Stimulated activated naive CD4-positive, alpha-beta T cell (primary cell): ENCODE results near the gene SPINK4.

Source experiments
- DNase-seq, 6 experiments: peaks; one replicate each; lab custom pipeline; 2025; lab: John Stamatoyannopoulos, UW

SPINK4 gene

GRCh38 chr9:33229359-33230114, 10.4 kb upstream of the SPINK4 start:
- no peak for DNase-seq

DNA sequence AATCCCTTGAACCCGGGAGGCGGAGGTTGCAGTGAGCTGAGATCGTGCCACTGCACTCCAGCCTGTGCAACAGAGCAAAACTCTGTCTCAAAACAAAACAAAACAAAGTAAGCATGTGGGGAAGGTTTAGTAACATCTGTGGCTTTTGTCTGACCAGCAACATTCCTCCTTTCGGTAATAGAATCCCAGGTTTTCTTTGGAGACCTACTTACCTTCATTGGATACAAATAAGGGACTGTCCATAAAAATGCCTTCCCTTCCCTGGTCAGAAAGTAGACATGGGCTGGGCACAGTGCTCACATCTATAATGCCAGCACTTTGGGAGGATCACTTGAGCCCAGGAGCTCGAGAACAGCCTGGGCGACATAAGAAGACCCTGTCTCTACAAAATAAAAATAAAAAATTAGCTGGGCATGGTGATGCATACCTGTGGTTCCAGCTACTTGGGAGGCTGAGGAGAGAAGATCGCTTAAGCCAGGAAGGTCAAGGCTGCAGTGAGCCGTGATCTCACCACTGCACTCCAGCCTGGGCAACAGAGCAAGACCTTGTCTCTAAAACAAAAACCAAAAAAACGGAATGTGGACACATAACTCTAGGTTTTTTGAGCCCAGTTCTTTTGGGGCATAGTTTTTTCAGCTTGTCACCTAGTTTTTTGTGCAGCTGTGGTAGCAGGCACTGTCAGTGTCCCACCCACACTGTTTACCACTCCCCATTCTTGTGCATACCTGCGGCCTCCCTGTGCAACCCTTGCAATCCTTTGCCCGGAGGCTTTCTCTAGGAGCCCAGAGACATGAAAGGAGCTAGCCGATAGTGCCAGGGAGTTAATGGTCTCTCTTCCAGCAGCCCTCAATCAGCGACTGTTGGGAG, 9.0 kb upstream of the SPINK4 start:
- no peak for DNase-seq

- DNase-seq: no peak
Measured at GRCh38 chr9:33231623-33231942, 8.4 kb upstream of the SPINK4 start.

DNA sequence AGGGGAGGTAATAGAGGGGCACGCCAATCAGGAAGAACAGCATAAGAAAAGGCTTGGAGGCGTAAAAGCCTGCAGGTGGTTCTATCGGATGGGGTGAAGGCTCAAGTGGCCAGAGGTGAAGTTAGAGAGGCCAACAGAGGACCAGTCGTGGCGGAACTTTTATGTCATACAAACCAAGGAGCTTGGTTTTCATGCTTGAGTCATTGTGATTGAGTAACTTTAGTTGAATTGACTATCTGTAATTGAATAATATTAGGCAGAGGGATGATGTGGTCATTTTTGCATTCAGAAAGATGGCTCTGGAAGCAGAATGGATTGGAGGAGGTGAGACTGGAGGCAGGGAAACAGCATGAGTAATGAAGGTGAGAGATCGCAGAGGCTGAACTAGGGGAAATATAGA, 7.2 kb upstream of the SPINK4 start:
- DNase-seq: no peak

- no peak for DNase-seq
Measured at GRCh38 chr9:33233626-33234342, 6.2 kb upstream of the SPINK4 start.

- no peak for DNase-seq
Measured at GRCh38 chr9:33234511-33235467, 5.2 kb upstream of the SPINK4 start.

GRCh38 chr9:33236571-33236970, 3.4 kb upstream of the SPINK4 start:
- no peak for DNase-seq

DNA sequence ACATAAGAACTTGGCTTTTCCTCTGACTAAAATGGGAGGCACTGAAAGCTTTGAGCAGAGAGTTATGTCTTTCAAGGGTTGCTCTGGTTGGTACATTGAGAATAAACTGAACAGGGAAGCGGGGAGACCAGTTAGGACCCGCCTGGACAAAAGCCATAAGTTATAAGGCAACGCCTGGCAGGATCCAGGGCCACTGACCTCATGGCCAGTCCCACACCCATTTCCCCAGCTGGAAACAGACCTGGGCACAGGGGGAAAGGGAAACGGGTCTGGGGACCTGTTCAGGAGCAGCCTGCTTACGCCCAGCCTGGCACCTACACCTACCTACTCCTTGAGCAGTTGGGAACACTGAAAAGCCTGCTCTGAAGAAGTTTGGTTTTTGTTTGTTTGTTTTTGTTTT, 1.3 kb downstream of the SPINK4 start:
- no peak for DNase-seq

- DNase-seq: no peak
Measured at GRCh38 chr9:33242609-33243134, 2.7 kb downstream of the SPINK4 start.

DNA sequence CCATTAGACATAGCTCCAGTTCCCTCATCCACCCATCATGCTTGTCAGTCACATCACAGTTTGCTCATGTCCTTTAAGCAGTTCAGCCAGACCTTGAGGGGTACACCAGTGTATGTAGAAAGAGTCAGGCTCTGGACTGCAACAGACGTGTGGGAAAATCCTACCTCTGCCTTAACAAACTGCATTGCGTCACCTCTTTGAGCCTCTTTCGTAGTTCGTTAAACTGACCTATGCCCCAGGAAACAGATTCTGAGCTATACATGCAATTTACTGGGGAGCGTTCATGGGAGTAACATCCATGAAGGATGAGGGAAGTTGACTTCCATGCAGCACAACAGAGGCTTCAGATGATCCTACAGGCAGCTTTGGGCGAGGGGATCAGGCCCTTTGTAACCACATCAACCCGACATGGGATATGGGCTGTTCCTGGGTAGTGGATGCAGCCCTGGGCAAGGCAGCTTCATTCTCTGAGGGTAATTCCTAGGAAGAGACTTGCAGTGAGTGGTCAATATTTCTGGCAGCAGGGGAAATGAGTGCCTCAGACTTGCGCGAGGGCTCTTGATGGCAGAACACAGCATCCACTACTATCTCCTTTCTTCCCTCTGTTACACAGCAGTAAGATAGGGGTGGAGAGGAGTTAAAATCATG, 4.3 kb downstream of the SPINK4 start:
- DNase-seq: no peak

GRCh38 chr9:33245341-33245740, 5.4 kb downstream of the SPINK4 start:
- no peak for DNase-seq

GRCh38 chr9:33246269-33246860, 6.4 kb downstream of the SPINK4 start:
- no peak for DNase-seq

DNA sequence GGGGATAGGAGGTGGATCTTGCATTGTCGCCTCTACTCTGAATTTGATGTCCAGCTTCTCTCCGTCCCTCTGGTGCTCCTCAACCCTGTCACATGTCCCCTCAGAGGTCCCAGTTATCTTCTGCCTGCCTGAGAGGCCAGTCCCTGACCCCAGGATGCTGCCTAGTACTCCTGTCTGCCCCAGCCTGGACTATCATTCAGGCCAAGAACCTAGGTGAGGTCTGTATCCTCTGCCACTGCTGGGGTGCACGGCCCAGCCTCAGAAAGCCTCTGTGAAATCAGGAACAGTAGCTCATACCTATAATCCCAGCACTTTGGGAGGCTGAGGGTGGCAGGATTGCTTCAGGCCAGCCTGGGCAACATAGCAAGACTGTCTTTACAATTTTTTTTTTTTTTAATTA, 8.6 kb downstream of the SPINK4 start:
- DNase-seq: no peak

DNA sequence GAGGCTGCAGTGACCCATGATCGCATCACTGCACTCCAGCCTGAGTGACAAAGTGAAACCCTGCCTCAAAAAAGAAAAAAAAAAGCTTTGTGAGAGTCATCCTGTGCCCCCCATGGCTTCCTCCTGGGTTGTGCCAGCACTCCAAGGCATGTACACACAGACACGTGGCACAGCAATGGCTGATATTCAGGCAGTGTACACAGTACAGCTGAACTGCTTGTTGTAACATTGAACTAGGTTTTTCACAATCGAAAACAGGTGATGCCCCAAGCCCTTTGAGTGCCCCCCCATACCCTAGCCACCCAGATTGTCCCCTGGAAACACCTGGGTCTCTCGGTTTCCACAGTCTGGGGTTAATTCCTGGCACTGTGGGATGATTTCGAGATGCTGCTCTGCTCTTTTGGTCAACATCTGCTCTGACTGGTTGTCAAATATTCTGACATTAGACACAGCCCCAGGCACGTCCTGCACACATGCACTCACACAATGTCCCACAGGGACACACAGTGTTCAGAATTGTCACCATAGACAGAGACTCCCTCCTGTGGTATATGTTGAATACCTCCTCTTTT, 9.2 kb downstream of the SPINK4 start:
- DNase-seq: no peak

DNA sequence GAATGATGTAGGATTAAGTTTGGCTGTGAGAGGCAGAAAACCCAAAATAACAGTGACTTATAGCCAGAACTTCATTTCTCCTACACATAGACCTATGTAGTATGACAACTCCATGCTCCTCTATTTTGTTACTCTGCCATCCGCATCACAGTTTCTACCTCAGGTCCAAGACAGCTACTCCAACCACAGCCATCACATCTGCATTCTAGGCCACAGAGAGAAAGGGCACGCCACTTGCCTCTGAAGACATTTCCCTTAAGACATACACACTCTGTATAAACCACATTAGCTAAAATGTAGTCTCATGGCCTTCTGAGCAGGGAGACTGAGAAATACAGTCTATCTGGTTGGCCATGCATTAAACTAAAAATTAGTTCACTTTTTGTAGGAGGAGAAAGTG, 10.0 kb downstream of the SPINK4 start:
- no peak for DNase-seq

DNA sequence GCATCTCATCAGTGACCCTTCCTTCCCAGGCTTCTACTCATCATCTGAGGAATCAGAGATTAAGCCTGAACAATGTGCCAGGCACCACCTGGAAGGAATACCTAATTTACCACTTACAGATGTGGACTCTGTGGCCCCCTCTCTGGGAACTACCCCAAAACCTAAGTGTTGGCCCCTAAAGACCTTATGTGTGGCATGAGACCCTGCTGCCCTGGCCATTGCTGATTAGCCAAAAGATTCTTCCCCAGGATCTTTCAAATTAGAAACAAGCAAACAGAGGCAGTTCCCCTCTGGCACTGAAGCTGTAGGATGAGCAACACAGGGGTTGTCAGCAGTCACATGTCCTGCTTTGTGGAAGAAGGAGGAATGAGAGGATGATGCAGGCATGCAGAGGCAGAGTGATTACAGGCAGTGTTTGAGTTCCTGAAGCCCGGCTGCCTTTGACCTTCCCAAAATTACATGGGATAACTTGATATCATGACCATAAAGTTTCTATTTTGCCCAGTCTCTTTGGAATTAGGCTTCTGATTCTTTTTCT, 10.6 kb downstream of the SPINK4 start:
- no peak for DNase-seq

DNA sequence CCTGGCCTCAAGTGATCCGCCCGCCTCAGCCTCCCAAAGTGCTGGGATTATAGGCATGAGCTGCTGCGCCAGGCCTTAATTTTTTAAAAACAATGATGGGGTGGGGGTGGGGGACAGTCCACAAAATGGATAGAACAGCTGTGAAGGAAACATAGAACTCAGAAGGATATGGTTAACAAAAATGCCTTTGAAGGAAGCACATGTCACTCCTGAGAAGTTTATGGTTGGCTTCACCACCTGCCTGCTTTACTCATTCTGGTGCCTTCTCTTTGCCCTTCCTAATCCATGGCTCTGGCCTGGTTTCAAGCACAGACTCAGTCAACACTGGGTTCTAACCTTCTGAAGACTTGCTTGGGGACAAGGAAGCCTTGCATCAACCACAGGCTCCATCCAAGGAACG, 14.2 kb downstream of the SPINK4 start:
- no peak for DNase-seq

DNA sequence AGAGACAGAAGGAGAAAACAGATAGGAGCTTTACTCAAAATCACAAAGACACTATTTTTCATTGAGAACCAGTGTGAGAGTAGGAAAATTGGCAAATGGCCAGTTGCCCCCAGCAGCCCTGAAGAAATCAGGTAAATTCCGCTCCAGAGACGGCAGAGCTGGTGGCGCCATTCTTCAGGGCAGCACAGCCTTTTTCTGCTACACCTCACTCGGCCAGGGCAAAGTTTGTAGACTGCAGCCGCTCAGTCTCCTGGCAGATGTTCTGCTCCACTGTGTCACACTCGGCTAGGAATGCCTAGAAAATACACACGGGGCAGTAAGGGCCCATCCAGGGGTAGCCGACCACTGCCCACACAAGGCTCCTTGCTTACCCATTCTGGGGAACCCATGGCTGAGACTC, 15.0 kb downstream of the SPINK4 start:
- DNase-seq: no peak

- DNase-seq: no peak
Measured at GRCh38 chr9:33255471-33255870, 15.5 kb downstream of the SPINK4 start.

- DNase-seq: no peak
Measured at GRCh38 chr9:33256236-33256635, 16.3 kb downstream of the SPINK4 start.
